22Rv1 (cell line): ENCODE measurements around the gene HTR5A.

Experiments used
- ZFX ChIP-seq: fragments of 450-650 bp; IDR thresholded peaks from 2 replicates; pipeline ENCODE4 v1.6.1; 2017; ENCODE audit warnings: antibody characterized with exemption, borderline replicate concordance
- TF ChIP-seq, protein P1 (sequence below): fragments of 450-650 bp; IDR thresholded peaks from 2 replicates; pipeline ENCODE4 v1.5.1; 2017; ENCODE audit warnings: mild to moderate bottlenecking

DNA sequence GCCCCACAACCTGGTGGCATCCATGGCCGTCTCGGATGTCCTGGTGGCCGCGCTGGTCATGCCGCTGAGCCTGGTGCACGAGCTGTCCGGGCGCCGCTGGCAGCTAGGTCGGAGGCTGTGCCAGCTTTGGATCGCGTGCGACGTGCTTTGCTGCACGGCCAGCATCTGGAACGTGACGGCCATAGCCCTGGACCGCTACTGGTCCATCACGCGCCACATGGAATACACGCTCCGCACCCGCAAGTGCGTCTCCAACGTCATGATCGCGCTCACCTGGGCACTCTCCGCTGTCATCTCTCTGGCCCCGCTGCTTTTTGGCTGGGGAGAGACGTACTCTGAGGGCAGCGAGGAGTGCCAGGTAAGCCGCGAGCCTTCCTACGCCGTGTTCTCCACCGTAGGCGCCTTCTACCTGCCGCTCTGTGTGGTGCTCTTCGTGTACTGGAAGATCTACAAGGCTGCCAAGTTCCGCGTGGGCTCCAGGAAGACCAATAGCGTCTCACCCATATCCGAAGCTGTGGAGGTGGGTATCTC lies 1.1 kb downstream of the HTR5A start:
- TF ChIP-seq, protein P1, sequence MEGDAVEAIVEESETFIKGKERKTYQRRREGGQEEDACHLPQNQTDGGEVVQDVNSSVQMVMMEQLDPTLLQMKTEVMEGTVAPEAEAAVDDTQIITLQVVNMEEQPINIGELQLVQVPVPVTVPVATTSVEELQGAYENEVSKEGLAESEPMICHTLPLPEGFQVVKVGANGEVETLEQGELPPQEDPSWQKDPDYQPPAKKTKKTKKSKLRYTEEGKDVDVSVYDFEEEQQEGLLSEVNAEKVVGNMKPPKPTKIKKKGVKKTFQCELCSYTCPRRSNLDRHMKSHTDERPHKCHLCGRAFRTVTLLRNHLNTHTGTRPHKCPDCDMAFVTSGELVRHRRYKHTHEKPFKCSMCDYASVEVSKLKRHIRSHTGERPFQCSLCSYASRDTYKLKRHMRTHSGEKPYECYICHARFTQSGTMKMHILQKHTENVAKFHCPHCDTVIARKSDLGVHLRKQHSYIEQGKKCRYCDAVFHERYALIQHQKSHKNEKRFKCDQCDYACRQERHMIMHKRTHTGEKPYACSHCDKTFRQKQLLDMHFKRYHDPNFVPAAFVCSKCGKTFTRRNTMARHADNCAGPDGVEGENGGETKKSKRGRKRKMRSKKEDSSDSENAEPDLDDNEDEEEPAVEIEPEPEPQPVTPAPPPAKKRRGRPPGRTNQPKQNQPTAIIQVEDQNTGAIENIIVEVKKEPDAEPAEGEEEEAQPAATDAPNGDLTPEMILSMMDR: no peak
- no peak for TF ChIP-seq ZFX
